IMR-90 (cell line): ENCODE measurements around the gene APOC4. TPM values are rescaled to one million over a fixed set of nuclear protein-coding genes. Genes with fewer than 3 reads are reported as not detected.

Experiments
- ATAC-seq: fragments of 200-7000 bp; cut with Tn5 transposase; 2 replicates; pipeline ENCODE4 v1.9.1; 2020; ENCODE audit warnings: low read depth, mild to moderate bottlenecking, moderate library complexity
- Bru-seq: library from RNA; stranded (reverse); fragments of 400-500 nt; gene quantifications from one replicate; lab custom pipeline; 2021; lab: Mats Ljungman, UMichigan
- BruChase-seq, 2 experiments: library from RNA; stranded (reverse); fragments of 400-500 nt; gene quantifications; one replicate each; lab custom pipeline; 2021; lab: Mats Ljungman, UMichigan
- BruUV-seq: library from RNA; stranded (reverse); fragments of 400-500 nt; replicated peaks from 2 replicates; lab custom pipeline; 2021; lab: Mats Ljungman, UMichigan
- CTCF ChIA-PET: fragments of 300-600 bp; formaldehyde crosslinking; extraction: SDS; loops from one replicate; lab custom pipeline; 2021; ENCODE audit warnings: antibody characterized with exemption; lab: Yijun Ruan, JAX
- POLR2A ChIA-PET: fragments of 300-600 bp; sonication (Branson Sonifier 250); formaldehyde crosslinking; loops from one replicate; lab custom pipeline; 2022; ENCODE audit warnings: antibody characterized with exemption; ENCODE audit not compliant: unreplicated experiment; lab: Charles Lee
- DNase-seq: peaks from one replicate; pipeline ENCODE4 v3.0.0; 2013
- H2AFZ ChIP-seq: replicated peaks from 2 replicates; pipeline ENCODE3; 2013; ENCODE audit warnings: low read length, mild to moderate bottlenecking; ENCODE audit not compliant: poor library complexity
- H2AK5ac ChIP-seq: 2 replicates; pipeline ENCODE4 v1.6.1; 2013; ENCODE audit warnings: low read depth, low read length, inconsistent platforms
- H2AK9ac ChIP-seq: replicated peaks from 2 replicates; pipeline ENCODE3; 2013; ENCODE audit warnings: mild to moderate bottlenecking, low read depth, low read length, moderate library complexity; ENCODE audit not compliant: poor library complexity
- H2BK120ac ChIP-seq: 2 replicates; pipeline ENCODE4 v1.6.1; 2013; ENCODE audit warnings: low read depth, low read length, inconsistent platforms
- H2BK15ac ChIP-seq: 3 replicates; pipeline ENCODE4 v1.6.1; 2013; ENCODE audit warnings: low read depth, low read length, inconsistent platforms
- H2BK20ac ChIP-seq: 2 replicates; pipeline ENCODE4 v1.6.1; 2013; ENCODE audit warnings: low read depth, mild to moderate bottlenecking, inconsistent platforms, low read length, moderate library complexity
- H2BK5ac ChIP-seq: 2 replicates; pipeline ENCODE4 v1.6.1; 2013; ENCODE audit warnings: mild to moderate bottlenecking, low read depth, low read length, inconsistent platforms; ENCODE audit not compliant: poor library complexity, severe bottlenecking
- H3K14ac ChIP-seq: replicated peaks from 2 replicates; pipeline ENCODE4 v1.6.1; 2013; ENCODE audit warnings: low read depth, low read length, inconsistent platforms
- H3K18ac ChIP-seq: 2 replicates; pipeline ENCODE4 v1.6.1; 2013; ENCODE audit warnings: low read depth, low read length, control low read depth
- H3K23ac ChIP-seq: 2 replicates; pipeline ENCODE4 v1.6.1; 2013; ENCODE audit warnings: low read depth, low read length, inconsistent platforms
- H3K27ac ChIP-seq: 2 replicates; pipeline ENCODE4 v1.5.1; 2013; ENCODE audit warnings: mild to moderate bottlenecking, control low read depth, low read length; ENCODE audit not compliant: insufficient read depth
- H3K27me3 ChIP-seq: 2 replicates; pipeline ENCODE4 v1.6.1; 2013; ENCODE audit warnings: low read length; ENCODE audit not compliant: control insufficient read depth, insufficient read depth
- H3K36me3 ChIP-seq: 2 replicates; pipeline ENCODE4 v1.6.1; 2013; ENCODE audit warnings: low read length, mixed read lengths; ENCODE audit not compliant: control insufficient read depth, insufficient read depth
- H3K4ac ChIP-seq: 2 replicates; pipeline ENCODE4 v1.6.1; 2013; ENCODE audit warnings: low read depth, low read length, inconsistent platforms
- H3K4me1 ChIP-seq: 2 replicates; pipeline ENCODE4 v1.6.1; 2013; ENCODE audit warnings: low read length, mixed read lengths; ENCODE audit not compliant: control insufficient read depth, insufficient read depth
- H3K4me2 ChIP-seq: 2 replicates; pipeline ENCODE4 v1.6.1; 2013; ENCODE audit warnings: low read depth, mild to moderate bottlenecking, control low read depth, low read length, moderate library complexity
- H3K4me3 ChIP-seq: 2 replicates; pipeline ENCODE4 v1.5.1; 2013; ENCODE audit warnings: low read depth, mild to moderate bottlenecking, control low read depth, low read length, moderate library complexity; ENCODE audit not compliant: insufficient read depth
- H3K56ac ChIP-seq: 2 replicates; pipeline ENCODE4 v1.6.1; 2013; ENCODE audit warnings: low read length, inconsistent platforms; ENCODE audit not compliant: insufficient read depth; ENCODE audit errors: extremely low read depth
- H3K79me1 ChIP-seq, 2 experiments: 2 replicates each; pipeline ENCODE4 v1.6.1; 2013; ENCODE audit warnings: low read length in 2 of 2, inconsistent platforms in 1 of 2, low read depth in 1 of 2
- H3K9ac ChIP-seq: 2 replicates; pipeline ENCODE4 v1.6.1; 2013; ENCODE audit warnings: low read depth, low read length, control low read depth
- H3K9me1 ChIP-seq: 2 replicates; pipeline ENCODE4 v1.6.1; 2013; ENCODE audit warnings: low read length, inconsistent platforms; ENCODE audit not compliant: insufficient read depth
- H3K9me3 ChIP-seq: 2 replicates; pipeline ENCODE4 v1.6.1; 2013; ENCODE audit warnings: low read length; ENCODE audit not compliant: control insufficient read depth, insufficient read depth
- H4K20me1 ChIP-seq: 2 replicates; pipeline ENCODE4 v1.6.1; 2013; ENCODE audit warnings: low read length, inconsistent platforms; ENCODE audit not compliant: insufficient read depth
- H4K5ac ChIP-seq: 2 replicates; pipeline ENCODE4 v1.6.1; 2013; ENCODE audit warnings: mild to moderate bottlenecking, low read depth, low read length, control low read depth
- H4K8ac ChIP-seq, 2 experiments: 2 replicates each; pipeline ENCODE4 v1.6.1; 2013; ENCODE audit warnings: low read depth in 2 of 2, low read length in 2 of 2, control low read depth in 1 of 2, inconsistent platforms in 1 of 2
- H4K91ac ChIP-seq: 2 replicates; pipeline ENCODE4 v1.6.1; 2013; ENCODE audit warnings: low read depth, low read length, inconsistent platforms; ENCODE audit not compliant: insufficient read depth
- RCOR1 ChIP-seq: IDR thresholded peaks from 2 replicates; pipeline ENCODE4 v1.6.1; 2012; ENCODE audit warnings: mild to moderate bottlenecking, low read length, improper control_type of control experiment; ENCODE audit not compliant: insufficient replicate concordance
- WGBS, 2 experiments: methylation state at CpG; one replicate each; pipeline versions ENCODE4 v1.1.5 to v1.1.7; 2013; ENCODE audit warnings: missing lambda C conversion rate in 2 of 2; ENCODE audit not compliant: insufficient read length in 1 of 2; ENCODE audit errors: extremely low coverage in 2 of 2; 5-methylcytosine and 5-hydroxymethylcytosine counted together
- dilution Hi-C: fragments of 300-500 bp; cut with HindIII; formaldehyde crosslinking; loops from one replicate; pipeline ENCODE4 v1.14.3; 2018; ENCODE audit warnings: low sequenced_read_pairs; ENCODE audit not compliant: unreplicated experiment
- in situ Hi-C: fragments of 300-500 bp; cut with MboI; formaldehyde crosslinking; loops from 3 replicates; pipeline ENCODE4 v1.14.3; 2019; ENCODE audit warnings: low sequenced_read_pairs, inconsistent platforms, mixed read lengths
- intact Hi-C: fragments of 100-400 bp; cut with micrococcal nuclease; formaldehyde crosslinking; loops from 2 replicates; pipeline ENCODE4 v1.10.0; 2022
- long read RNA-seq: library from polyadenylated mRNA; unstranded; transcript quantifications from one replicate; pipeline ENCODE4 v2.0.0, GENCODE V29; 2021; ENCODE audit not compliant: unreplicated experiment
- polyA plus RNA-seq, 3 experiments: library from polyadenylated mRNA; depleted of rRNA; stranded (reverse); fragments of >200 nt; gene quantifications; 2 replicates each; pipeline ENCODE4 v1.2.3, GENCODE V29; 2012; ENCODE audit warnings: low replicate concordance in 1 of 3
- total RNA-seq: library from RNA; depleted of rRNA; stranded (reverse); fragments of >200 nt; gene quantifications from 2 replicates; pipeline ENCODE4 v1.2.3, GENCODE V29; 2012; rRNA removed

APOC4 gene, protein sequence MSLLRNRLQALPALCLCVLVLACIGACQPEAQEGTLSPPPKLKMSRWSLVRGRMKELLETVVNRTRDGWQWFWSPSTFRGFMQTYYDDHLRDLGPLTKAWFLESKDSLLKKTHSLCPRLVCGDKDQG
- total RNA-seq (not detected in 2 replicates), polyA plus RNA-seq (2012; rRNA removed) (not detected in 2 replicates), Bru-seq, nascent RNA (not detected), BruChase-seq, experiment 1, labeled RNA remaining after a 6-hour chase (not detected), BruChase-seq, experiment 2, labeled RNA remaining after a 2-hour chase (not detected)
- polyA plus RNA-seq (2012; cell fraction: cytosol; rRNA removed): not detected in 2 replicates
- not detected in 2 replicates for polyA plus RNA-seq (2012; cell fraction: nucleus; rRNA removed; ENCODE audit: low replicate concordance)
- long read RNA-seq: 0 reads

DNA sequence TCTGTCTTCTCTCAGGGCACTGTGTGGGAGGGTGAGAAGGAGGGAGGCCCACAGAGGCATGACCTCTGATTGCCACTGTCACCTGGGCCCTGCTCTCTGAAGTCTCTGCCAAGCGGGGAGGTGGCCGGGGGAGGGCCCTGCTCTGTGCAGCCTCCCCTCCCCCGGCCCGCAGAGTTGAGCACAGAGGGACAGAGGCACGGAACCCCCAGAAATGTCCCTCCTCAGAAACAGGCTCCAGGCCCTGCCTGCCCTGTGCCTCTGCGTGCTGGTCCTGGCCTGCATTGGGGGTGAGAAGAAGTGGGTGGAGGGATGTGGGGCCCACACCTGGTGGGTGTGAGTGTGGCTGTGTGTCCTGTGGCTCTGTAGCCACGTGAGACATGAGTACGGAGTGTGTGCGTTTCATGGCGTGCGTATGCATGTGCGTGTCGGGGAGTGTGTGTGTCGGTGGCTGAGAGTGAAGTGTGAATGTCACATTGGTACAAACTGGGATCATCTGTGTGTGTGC, at the start of gene APOC4:
APOC4 (plus strand) TSS at position 171 of the 505 bp plus-strand sequence; CDS start at position 212, 41 bp downstream.
- Histone ChIP-seq H4K5ac (no peak within 1 kb of the TSS), H3K9me3 (no peaks in the 10 kb centered on the region), H2AFZ (peak within 1 kb of the TSS; percentile 5), H3K23ac (no peak within 1 kb of the TSS), H3K4me2 (no peak within 1 kb of the TSS), H2BK120ac (no peak within 1 kb of the TSS), H3K4ac (no peak within 1 kb of the TSS), H3K36me3 (no peaks in the 10 kb centered on the region), H3K9me1 (no peaks in the 10 kb centered on the region), H4K8ac (no peak within 1 kb of the TSS), H2BK5ac (no peak within 1 kb of the TSS), H2BK20ac (no peak within 1 kb of the TSS), H3K56ac (no peak within 1 kb of the TSS), H2BK15ac (no peak within 1 kb of the TSS), H3K14ac (no peak within 1 kb of the TSS), H3K18ac (no peak within 1 kb of the TSS), H3K27me3 (peaks cover 6% of the 10 kb centered on the region; the same call in 1 of the 2 replicates), H4K20me1 (no peaks in the 10 kb centered on the region), H2AK5ac (no peak within 1 kb of the TSS), H3K9ac (no peak within 1 kb of the TSS), H4K91ac (no peak within 1 kb of the TSS), H3K4me3 (no peak within 1 kb of the TSS), H3K4me1 (no peaks in the 10 kb centered on the region), H3K79me1 (no peaks in the 10 kb centered on the region), H2AK9ac (no peak within 1 kb of the TSS), H3K27ac (no peak within 1 kb of the TSS)
- intact Hi-C loops: no loop called here
- ChIA-PET POLR2A (no interaction called here), CTCF (no interaction called here)
- no peak for TF ChIP-seq RCOR1
- ATAC-seq (no peak), DNase-seq (no peak)
- in situ Hi-C loops: no loop called here
- dilution Hi-C loops: no loop called here
- no TSS peak for BruUV-seq
- WGBS, 2 experiments: 94% methylated on average over 7 of the region's 14 CpGs; no CpG with 5 or more reads in 1 of the 2 experiments
